Fibroblast of lung (primary cell): ENCODE results near the gene PLN.

ENCODE experiments used
- EZH2 ChIP-seq: IDR thresholded peaks from 2 replicates; pipeline ENCODE4 v1.5.1; 2012; ENCODE audit warnings: low read length, control low read depth, mild to moderate bottlenecking; ENCODE audit errors: missing control alignments
- TF ChIP-seq, protein P1 (sequence below), 2 donors: IDR thresholded peaks in 1 of 2; conservative IDR thresholded peaks in 1 of 2; 1 replicate in 1 of 2; 2 replicates in 1 of 2; pipeline ENCODE4 v1.5.1; 2011 to 2012; ENCODE audit warnings: low read length in 2 of 2, control low read depth in 1 of 2, inconsistent platforms in 1 of 2, low read depth in 1 of 2, mild to moderate bottlenecking in 1 of 2

DNA sequence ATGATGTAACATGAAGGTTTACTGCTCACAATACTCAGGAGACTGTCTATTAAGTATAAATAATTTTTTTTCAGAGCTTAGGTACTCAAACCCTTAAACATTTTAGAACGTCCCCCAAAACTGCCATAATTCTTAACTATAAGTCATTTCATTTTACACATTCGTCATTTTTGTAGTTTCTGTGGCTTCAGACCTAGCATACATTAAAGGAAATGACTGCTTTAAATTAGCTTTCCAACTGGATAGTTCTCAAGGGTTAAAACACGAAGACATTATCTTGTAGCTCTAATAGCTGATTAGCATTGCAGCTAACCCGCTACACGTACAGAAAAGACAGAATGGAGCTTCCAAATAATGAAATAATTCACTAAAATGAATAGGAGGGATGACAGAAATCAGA lies 24.9 kb upstream of the PLN start:
- TF ChIP-seq, protein P1, sequence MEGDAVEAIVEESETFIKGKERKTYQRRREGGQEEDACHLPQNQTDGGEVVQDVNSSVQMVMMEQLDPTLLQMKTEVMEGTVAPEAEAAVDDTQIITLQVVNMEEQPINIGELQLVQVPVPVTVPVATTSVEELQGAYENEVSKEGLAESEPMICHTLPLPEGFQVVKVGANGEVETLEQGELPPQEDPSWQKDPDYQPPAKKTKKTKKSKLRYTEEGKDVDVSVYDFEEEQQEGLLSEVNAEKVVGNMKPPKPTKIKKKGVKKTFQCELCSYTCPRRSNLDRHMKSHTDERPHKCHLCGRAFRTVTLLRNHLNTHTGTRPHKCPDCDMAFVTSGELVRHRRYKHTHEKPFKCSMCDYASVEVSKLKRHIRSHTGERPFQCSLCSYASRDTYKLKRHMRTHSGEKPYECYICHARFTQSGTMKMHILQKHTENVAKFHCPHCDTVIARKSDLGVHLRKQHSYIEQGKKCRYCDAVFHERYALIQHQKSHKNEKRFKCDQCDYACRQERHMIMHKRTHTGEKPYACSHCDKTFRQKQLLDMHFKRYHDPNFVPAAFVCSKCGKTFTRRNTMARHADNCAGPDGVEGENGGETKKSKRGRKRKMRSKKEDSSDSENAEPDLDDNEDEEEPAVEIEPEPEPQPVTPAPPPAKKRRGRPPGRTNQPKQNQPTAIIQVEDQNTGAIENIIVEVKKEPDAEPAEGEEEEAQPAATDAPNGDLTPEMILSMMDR (conservative IDR thresholded peaks at IDR 0.05 in 1 of 2, IDR thresholded peaks at IDR 0.05 in 1 of 2; ENCODE audit: low read depth in 1 of 2, low read length in 2 of 2): no peak
- no peak for TF ChIP-seq EZH2
